GM12892 (cell line): ENCODE measurements around the gene MT1M.

Experiments used
- POLR2A ChIP-seq: IDR thresholded peaks from 2 replicates; pipeline ENCODE4 v1.6.1; 2011; ENCODE audit warnings: low read depth, low read length, control low read depth
- TAF1 ChIP-seq: IDR thresholded peaks from 2 replicates; pipeline ENCODE4 v1.6.1; 2011; ENCODE audit warnings: low read depth, mild to moderate bottlenecking, control low read depth, low read length, borderline replicate concordance

DNA sequence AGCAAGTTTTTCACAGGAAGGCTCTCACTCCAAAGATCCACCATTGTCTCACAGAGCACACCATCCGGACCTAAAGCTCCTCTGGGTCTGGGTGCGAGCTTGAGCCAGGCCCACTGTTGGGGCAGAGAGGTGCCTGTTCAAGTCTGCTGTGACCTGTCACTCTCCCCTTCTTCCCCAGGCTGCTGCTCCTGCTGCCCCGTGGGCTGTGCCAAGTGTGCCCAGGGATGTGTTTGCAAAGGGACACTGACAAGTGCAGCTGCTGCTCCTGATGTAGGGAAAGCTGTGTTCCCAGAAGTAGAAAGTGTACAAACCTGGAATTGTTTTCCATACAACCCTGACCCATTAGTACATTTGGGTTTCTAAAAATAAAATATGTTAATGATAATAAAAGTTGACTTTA is 45.0 kb downstream of the MT1M start:
- no peak for TF ChIP-seq TAF1
- no peak for TF ChIP-seq POLR2A
